Stimulated activated CD4-positive, alpha-beta T cell treated with anti-CD3 and anti-CD28 coated beads, Interleukin-2, amount 100 ng/mL, for 48 hours (primary cell): Measurements from ENCODE around the gene OR2W3.

Source experiments
- DNase-seq, 2 donors: peaks; one replicate each; pipeline ENCODE4 v3.0.0-alpha.2; 2020

OR2W3 gene

GRCh38 chr1:247895163-247895637 lies at the start of gene OR2W3:
Gene OR2W3, plus strand, starts transcription at chr1:247895587. Its CDS starts 0 bp downstream, at chr1:247895587.
- no peak for DNase-seq

GRCh38 chr1:247845693-247846017 lies 49.7 kb upstream of the OR2W3 start:
- no peak for DNase-seq

- no peak for DNase-seq
Measured at GRCh38 chr1:247848346-247848745, 47.0 kb upstream of the OR2W3 start.

GRCh38 chr1:247849616-247850015 lies 45.8 kb upstream of the OR2W3 start:
- no peak for DNase-seq

- no peak for DNase-seq
Measured at GRCh38 chr1:247854899-247855545, 40.4 kb upstream of the OR2W3 start.

- DNase-seq: no peak
Measured at GRCh38 chr1:247855911-247856310, 39.5 kb upstream of the OR2W3 start.

GRCh38 chr1:247857069-247857984 lies 38.1 kb upstream of the OR2W3 start, which contains the start of gene TRIM58:
Gene TRIM58, plus strand, starts transcription at chr1:247857187. Its CDS starts 60 bp downstream, at chr1:247857247.
- DNase-seq: peak; percentile 7 to 34

- no peak for DNase-seq
Measured at GRCh38 chr1:247857985-247858619, 37.3 kb upstream of the OR2W3 start.

GRCh38 chr1:247862756-247863155 lies 32.6 kb upstream of the OR2W3 start:
- DNase-seq: no peak

- DNase-seq: no peak
Measured at GRCh38 chr1:247864644-247865043, 30.7 kb upstream of the OR2W3 start.

- no peak for DNase-seq
Measured at GRCh38 chr1:247865416-247865815, 30.0 kb upstream of the OR2W3 start.

- DNase-seq: no peak
Measured at GRCh38 chr1:247883346-247883745, 12.0 kb upstream of the OR2W3 start.

- DNase-seq: no peak
Measured at GRCh38 chr1:247884797-247885413, 10.5 kb upstream of the OR2W3 start.

- no peak for DNase-seq
Measured at GRCh38 chr1:247895976-247896375, 589 bp downstream of the OR2W3 start.

GRCh38 chr1:247904122-247904521 lies 8.7 kb downstream of the OR2W3 start:
- DNase-seq: no peak

- DNase-seq: no peak
Measured at GRCh38 chr1:247905181-247905580, 9.8 kb downstream of the OR2W3 start.

- no peak for DNase-seq
Measured at GRCh38 chr1:247905910-247906503, 10.6 kb downstream of the OR2W3 start.

GRCh38 chr1:247906504-247907047 lies 11.2 kb downstream of the OR2W3 start:
- DNase-seq: peak in 1 of 2 donors; percentile 5

- DNase-seq: no peak
Measured at GRCh38 chr1:247908766-247909165, 13.4 kb downstream of the OR2W3 start.

GRCh38 chr1:247913786-247914185 lies 18.4 kb downstream of the OR2W3 start:
- no peak for DNase-seq

GRCh38 chr1:247914941-247915662 lies 19.7 kb downstream of the OR2W3 start:
- DNase-seq: no peak

- DNase-seq: no peak
Measured at GRCh38 chr1:247919952-247920351, 24.6 kb downstream of the OR2W3 start, which contains the start of gene OR2T8. Gene OR2T8, plus strand, starts transcription at chr1:247920252. Its CDS starts 766 bp downstream, at chr1:247921018.
